Embryonic facial prominence (tissue), 1 donor: ENCODE measurements around the gene SEPTIN14.
"Not testable (repeated sequence)": the region's sequence is repeated elsewhere in the genome, so short reads cannot be mapped to it uniquely, and the experiment has no call there.

ENCODE experiments used
- DNase-seq: peaks from one replicate; pipeline ENCODE4 v3.0.0-alpha.2; 2016; ENCODE audit errors: extremely low spot score

The SEPTIN14 gene

DNA sequence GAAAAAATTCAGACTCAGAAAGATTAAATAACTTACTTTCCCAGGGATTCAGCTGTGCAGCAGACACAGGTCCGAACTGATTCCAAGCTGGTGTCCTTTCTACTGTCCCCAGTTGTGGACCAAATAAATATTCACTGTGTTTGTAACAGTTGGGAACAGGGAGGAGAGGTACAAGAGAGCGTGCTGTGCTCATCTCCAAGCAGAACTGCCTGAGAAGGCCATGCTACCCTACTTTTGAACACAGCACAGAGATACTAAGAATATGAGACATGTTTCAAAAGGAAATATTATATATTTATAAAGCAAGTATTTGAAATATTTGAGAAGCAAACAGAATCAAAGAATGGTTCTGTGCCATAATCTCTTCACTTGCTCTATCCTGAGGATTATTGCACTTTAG, at the start of gene SEPTIN14:
TSS of gene SEPTIN14 (minus strand) at position 101 of the 400 bp plus-strand sequence. CDS start 756 bp downstream, outside the sequence.
- not testable (repeated sequence) for DNase-seq

DNA sequence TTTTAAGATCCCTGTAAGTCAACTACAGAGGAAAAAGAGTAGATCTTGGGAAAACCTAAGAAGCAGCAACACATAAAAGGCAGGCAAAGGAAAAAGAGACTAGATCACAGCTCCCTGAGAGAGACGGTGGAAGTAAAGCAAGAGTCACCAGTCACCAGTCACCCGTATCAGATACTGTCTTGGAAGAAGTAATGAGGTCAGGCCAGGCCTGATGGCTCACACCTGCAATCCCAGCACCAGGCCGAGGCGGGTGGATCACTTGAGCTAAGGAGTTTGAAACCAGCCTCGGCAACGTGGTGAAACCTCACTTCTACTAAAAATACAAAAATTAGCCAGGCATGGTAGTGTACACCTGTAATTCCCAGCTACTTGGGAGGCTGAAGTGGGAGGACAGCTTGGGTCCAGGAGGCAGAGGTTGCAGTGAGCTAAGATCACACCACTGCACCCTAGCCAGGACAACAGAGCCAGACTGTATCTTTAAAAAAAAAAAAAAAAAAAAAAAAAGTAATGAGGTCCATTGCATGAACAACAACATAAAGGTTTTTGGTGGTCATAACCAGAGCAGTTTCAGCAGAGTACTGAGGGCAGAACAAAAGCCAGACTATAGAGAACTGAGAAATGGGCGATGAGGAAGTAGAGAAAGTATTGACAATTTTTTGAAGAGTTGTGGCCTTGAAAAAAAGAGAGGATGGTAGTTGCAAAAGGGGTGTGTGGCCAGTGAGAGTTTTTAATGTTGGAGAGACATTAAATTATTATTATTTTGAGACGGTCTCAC, 41.6 kb upstream of the SEPTIN14 start:
- DNase-seq = no peak

GRCh38 chr7:55901059-55901458, 38.5 kb upstream of the SEPTIN14 start:
- DNase-seq = not testable (repeated sequence)

DNA sequence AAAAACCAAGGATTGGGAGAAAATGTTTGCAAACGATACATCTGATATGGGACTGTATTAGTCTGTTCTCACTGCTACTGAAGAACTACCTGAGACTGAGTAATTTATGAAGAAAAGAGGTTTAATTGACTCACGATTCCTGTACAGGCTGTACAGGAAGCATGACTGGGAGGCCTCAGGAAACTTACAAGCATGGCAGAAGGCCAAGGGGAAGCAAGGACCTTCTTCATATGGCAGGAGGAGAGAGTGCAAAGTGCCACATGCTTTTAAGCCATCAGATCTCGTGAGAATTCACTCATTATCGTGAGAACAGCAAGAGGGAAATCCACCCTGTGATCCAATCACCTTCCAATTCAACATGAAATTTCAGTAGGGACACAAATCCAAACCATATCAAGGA, 35.7 kb upstream of the SEPTIN14 start:
- DNase-seq = no peak

DNA sequence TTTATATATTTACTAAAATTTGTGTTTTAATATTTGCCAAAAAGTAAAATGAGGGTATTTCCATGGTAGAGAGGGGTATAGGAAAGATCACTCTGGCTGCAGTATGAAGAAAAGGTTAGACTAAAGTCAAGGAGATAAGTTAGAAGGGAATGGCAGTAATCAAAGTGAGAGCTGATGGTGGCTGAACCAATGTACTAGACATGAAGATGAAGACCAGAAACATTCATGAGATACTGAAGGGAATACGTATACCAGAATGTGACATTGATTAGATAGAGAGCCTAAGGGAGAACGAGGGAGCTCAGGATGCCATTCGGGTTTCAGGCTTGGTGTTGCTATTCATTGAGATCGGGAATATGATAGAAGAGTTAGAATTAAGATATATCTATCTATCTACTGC, 32.5 kb upstream of the SEPTIN14 start:
- DNase-seq = no peak

- DNase-seq = no peak
Observed at GRCh38 chr7:55893940-55894339, 31.4 kb upstream of the SEPTIN14 start.

GRCh38 chr7:55888378-55888777, 25.8 kb upstream of the SEPTIN14 start:
- DNase-seq = not testable (repeated sequence)

- DNase-seq = no peak
Observed at GRCh38 chr7:55887821-55888247, 25.3 kb upstream of the SEPTIN14 start.

DNA sequence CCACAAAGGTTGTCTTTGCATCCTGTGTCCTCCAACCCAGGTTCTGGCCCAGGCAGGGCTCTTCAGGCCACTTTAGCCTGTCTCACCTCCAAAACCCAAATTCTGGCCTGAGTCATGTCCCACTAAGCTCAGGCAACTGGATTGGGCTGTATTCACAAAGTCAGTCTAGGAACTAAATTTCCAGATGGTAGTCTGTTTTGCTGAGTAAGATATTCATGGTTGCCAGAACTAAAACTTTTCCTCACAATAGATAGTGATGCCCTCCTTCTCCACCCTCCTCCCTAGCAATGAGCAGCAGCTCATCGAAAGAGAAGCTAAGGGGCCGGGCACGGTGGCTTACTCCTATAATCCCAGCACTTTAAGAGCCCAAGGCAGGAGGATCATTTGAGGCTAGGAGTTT, 21.8 kb upstream of the SEPTIN14 start:
- no peak for DNase-seq

- no peak for DNase-seq
Observed at GRCh38 chr7:55878691-55879090, 16.1 kb upstream of the SEPTIN14 start.

DNA sequence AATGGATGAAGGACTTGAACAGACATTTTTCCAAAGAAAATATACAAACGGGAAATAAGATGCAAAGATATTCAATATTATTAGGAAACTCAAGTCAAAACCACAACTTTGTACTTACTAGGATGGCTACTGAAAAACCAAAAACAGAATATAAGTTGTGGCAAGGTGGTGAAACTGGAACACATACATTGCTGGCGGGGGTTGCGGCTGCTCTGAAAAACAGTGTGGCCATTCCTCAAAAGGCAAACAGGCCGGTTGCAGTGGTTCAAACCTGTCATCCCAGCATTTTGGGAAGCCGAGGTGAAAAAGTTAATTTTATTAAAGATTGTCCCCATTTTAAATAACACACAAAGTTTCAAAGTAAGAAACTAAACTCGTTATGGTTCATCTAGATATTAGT, 14.8 kb upstream of the SEPTIN14 start:
- no peak for DNase-seq

GRCh38 chr7:55873765-55874164, 11.2 kb upstream of the SEPTIN14 start:
- no peak for DNase-seq

GRCh38 chr7:55871932-55872485, 9.5 kb upstream of the SEPTIN14 start:
- DNase-seq = no peak

- DNase-seq = not testable (repeated sequence)
Observed at GRCh38 chr7:55868989-55869388, 6.4 kb upstream of the SEPTIN14 start.

DNA sequence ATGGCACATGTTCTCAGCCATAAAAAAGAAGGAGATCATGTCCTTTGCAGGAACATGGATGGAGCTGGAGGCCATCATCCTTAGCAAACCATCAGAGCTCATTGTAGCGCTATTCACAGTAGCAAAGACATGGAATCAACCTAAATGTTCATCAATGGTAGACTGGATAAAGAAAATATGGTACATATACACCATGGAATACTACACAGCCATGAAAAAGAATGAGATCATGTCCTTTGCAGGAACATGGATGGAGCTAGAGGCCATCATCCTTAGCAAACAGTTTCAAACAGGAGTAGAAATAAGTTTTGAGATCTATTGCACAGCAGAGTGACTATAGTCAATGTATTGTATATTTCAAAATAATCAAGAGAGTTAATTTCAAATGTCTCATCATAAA, 17.4 kb downstream of the SEPTIN14 start:
- DNase-seq = not testable (repeated sequence)

- no peak for DNase-seq
Observed at GRCh38 chr7:55838595-55838994, 24.0 kb downstream of the SEPTIN14 start.

DNA sequence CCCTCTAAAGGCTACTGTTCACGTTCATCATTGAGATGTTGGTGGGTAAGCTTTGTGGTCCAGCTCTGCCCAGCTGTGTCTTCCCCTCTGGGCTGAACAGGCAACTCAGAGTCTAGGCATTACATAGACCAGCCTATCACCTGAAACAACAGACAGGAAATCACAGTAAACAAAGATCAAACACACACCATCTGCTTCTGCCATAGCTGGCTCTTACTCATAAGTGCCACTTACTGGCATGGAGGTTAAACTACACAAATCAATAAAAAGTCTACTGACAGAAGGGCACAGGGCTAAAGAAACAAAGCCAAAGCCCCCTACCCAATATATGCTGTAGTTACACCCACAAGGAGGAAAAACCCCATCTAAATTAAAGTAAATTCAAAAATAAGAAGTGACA, 35.0 kb downstream of the SEPTIN14 start:
- DNase-seq = no peak

GRCh38 chr7:55818686-55819085, 43.9 kb downstream of the SEPTIN14 start:
- DNase-seq = no peak

- not testable (repeated sequence) for DNase-seq
Observed at GRCh38 chr7:55797260-55797659, 65.3 kb downstream of the SEPTIN14 start.

- DNase-seq = no peak
Observed at GRCh38 chr7:55794527-55794926, 68.0 kb downstream of the SEPTIN14 start.

- DNase-seq = no peak
Observed at GRCh38 chr7:55792048-55792447, 70.5 kb downstream of the SEPTIN14 start.

GRCh38 chr7:55787796-55788195, 74.8 kb downstream of the SEPTIN14 start:
- DNase-seq = no peak

- no peak for DNase-seq
Observed at GRCh38 chr7:55786901-55787300, 75.7 kb downstream of the SEPTIN14 start.
